Renal pelvis (tissue), 4 donors: ENCODE data around the gene DCDC2C. TPM values are rescaled to one million over a fixed set of nuclear protein-coding genes. Genes with fewer than 3 reads are reported as not detected.

Source experiments
- DNase-seq: peaks from one replicate; pipeline ENCODE4 v3.0.0-alpha.2; 2013
- polyA plus RNA-seq, 3 donors: library from polyadenylated mRNA; unstranded; fragments of 120-200 nt; gene quantifications; one replicate each; pipeline ENCODE4 v1.2.1, GENCODE V29; 2013; ENCODE audit not compliant: insufficient read length in 3 of 3

Gene DCDC2C
- polyA plus RNA-seq, 3 donors = 0.50 TPM; not detected in 2

GRCh38 chr2:3709225-3709624, 5.8 kb downstream of the DCDC2C start:
- DNase-seq = no peak

GRCh38 chr2:3712424-3712823, 9.0 kb downstream of the DCDC2C start:
- no peak for DNase-seq

GRCh38 chr2:3712831-3713503, 9.6 kb downstream of the DCDC2C start:
- peak; percentile 33 for DNase-seq

- no peak for DNase-seq
Observed at GRCh38 chr2:3718679-3719078, 15.3 kb downstream of the DCDC2C start.

- no peak for DNase-seq
Observed at GRCh38 chr2:3725002-3725401, 21.6 kb downstream of the DCDC2C start.

GRCh38 chr2:3725458-3726250, 22.3 kb downstream of the DCDC2C start:
- no peak for DNase-seq

GRCh38 chr2:3726511-3726910, 23.1 kb downstream of the DCDC2C start:
- no peak for DNase-seq

- no peak for DNase-seq
Observed at GRCh38 chr2:3727397-3728045, 24.1 kb downstream of the DCDC2C start.

- peak; percentile 69 for DNase-seq
Observed at GRCh38 chr2:3728104-3729054, 25.0 kb downstream of the DCDC2C start.

GRCh38 chr2:3729055-3729448, 25.7 kb downstream of the DCDC2C start:
- no peak for DNase-seq

GRCh38 chr2:3729786-3730185, 26.4 kb downstream of the DCDC2C start:
- DNase-seq = no peak

GRCh38 chr2:3730646-3731045, 27.3 kb downstream of the DCDC2C start:
- DNase-seq = no peak

GRCh38 chr2:3731829-3732228, 28.5 kb downstream of the DCDC2C start:
- no peak for DNase-seq

- no peak for DNase-seq
Observed at GRCh38 chr2:3736112-3736511, 32.7 kb downstream of the DCDC2C start.

GRCh38 chr2:3737128-3737527, 33.8 kb downstream of the DCDC2C start:
- no peak for DNase-seq

- no peak for DNase-seq
Observed at GRCh38 chr2:3738454-3738853, 35.1 kb downstream of the DCDC2C start.

GRCh38 chr2:3739313-3739712, 35.9 kb downstream of the DCDC2C start:
- no peak for DNase-seq

GRCh38 chr2:3741396-3741795, 38.0 kb downstream of the DCDC2C start:
- no peak for DNase-seq

GRCh38 chr2:3741867-3742602, 38.7 kb downstream of the DCDC2C start:
- DNase-seq = no peak

GRCh38 chr2:3742743-3743508, 39.6 kb downstream of the DCDC2C start:
- DNase-seq = no peak
